ENCODE measurements around the gene MYH9. TPM values are rescaled to one million over a fixed set of nuclear protein-coding genes. Genes with fewer than 3 reads are reported as not detected.
A peak's percentile ranks its signal among the peaks of the same experiment; 100 is the strongest.

MYH9 gene
- total and polyA plus RNA-seq, 2 experiments from 2014 or later = 140 to 188 TPM

- Histone ChIP-seq H3K9me2 (replicated peaks; ENCODE audit: insufficient read depth) (no peaks in the 10 kb centered on the region), H3K27me3 (no peaks in the 10 kb centered on the region), H3K36me3 (replicated peaks; ENCODE audit: insufficient read depth, low read depth) (peaks cover 6% of the 10 kb centered on the region), H2AFZ (no peak overlapping the region), H3K4me2 (no peak overlapping the region), H3K4me1 (ENCODE audit: insufficient read depth) (peaks cover 41% of the 10 kb centered on the region), H3K79me2 (peaks cover 92% of the 10 kb centered on the region), H3K9me3 (ENCODE audit: low read depth) (no peaks in the 10 kb centered on the region), H3K4me3 (no peak overlapping the region), H4K20me1 (ENCODE audit: insufficient read depth, poor library complexity, severe bottlenecking) (peaks cover 17% of the 10 kb centered on the region), H3K27ac (peak overlapping the region; percentile 97)
- WGBS (ENCODE audit: low lambda C conversion rate, missing lambda C conversion rate) = 84% methylated on average over 26 of the region's 26 CpGs
- DNase-seq (ENCODE audit: low spot score) = no peak
- no peak for TF ChIP-seq EZH2 (IDR thresholded peaks at IDR 0.05; ENCODE audit: borderline replicate concordance)
- no peak for TF ChIP-seq CTCF (IDR thresholded peaks at IDR 0.05; ENCODE audit: poor library complexity)
- no peak for TF ChIP-seq EZH2phosphoT487 (IDR thresholded peaks at IDR 0.05; ENCODE audit: low read depth, severe bottlenecking, unreplicated experiment)
Observed at GRCh38 chr22:36336246-36337182, 51.3 kb downstream of the MYH9 start.

GRCh38 chr22:36335621-36336020 is 52.1 kb downstream of the MYH9 start:
- H3K4me1 ChIP-seq (ENCODE audit: insufficient read depth) = peaks cover 49% of the 10 kb centered on the region

GRCh38 chr22:36334821-36335603 is 52.8 kb downstream of the MYH9 start:
- H4K20me1 ChIP-seq (ENCODE audit: insufficient read depth, poor library complexity, severe bottlenecking) = peaks cover 14% of the 10 kb centered on the region
- DNase-seq (ENCODE audit: low spot score) = peak; percentile 48
- H2AFZ ChIP-seq = no peak overlapping the region
- H3K27me3 ChIP-seq = no peaks in the 10 kb centered on the region
- H3K4me2 ChIP-seq = peak overlapping the region; percentile 33
- no peak overlapping the region for H3K4me3 ChIP-seq
- H3K4me1 ChIP-seq (ENCODE audit: insufficient read depth) = peaks cover 55% of the 10 kb centered on the region
- H3K9me2 ChIP-seq (replicated peaks; ENCODE audit: insufficient read depth) = no peaks in the 10 kb centered on the region
- TF ChIP-seq EZH2 (IDR thresholded peaks at IDR 0.05; ENCODE audit: borderline replicate concordance) (no peak), CTCF (IDR thresholded peaks at IDR 0.05; ENCODE audit: poor library complexity) (no peak), EZH2phosphoT487 (IDR thresholded peaks at IDR 0.05; ENCODE audit: low read depth, severe bottlenecking, unreplicated experiment) (no peak)
- 80% methylated on average over 17 of the region's 17 CpGs for WGBS (ENCODE audit: low lambda C conversion rate, missing lambda C conversion rate)
- H3K9me3 ChIP-seq (ENCODE audit: low read depth) = no peaks in the 10 kb centered on the region
- H3K36me3 ChIP-seq (replicated peaks; ENCODE audit: insufficient read depth, low read depth) = no peaks in the 10 kb centered on the region
- H3K27ac ChIP-seq = peak overlapping the region; percentile 97
- peaks cover 92% of the 10 kb centered on the region for H3K79me2 ChIP-seq

More at GRCh38 chr22:36335621-36336020, 52.1 kb downstream of the MYH9 start:
- Histone ChIP-seq H3K79me2 (peaks cover 90% of the 10 kb centered on the region), H3K9me2 (replicated peaks; ENCODE audit: insufficient read depth) (no peaks in the 10 kb centered on the region), H3K9me3 (ENCODE audit: low read depth) (no peaks in the 10 kb centered on the region), H3K36me3 (replicated peaks; ENCODE audit: insufficient read depth, low read depth) (no peaks in the 10 kb centered on the region), H3K27me3 (no peaks in the 10 kb centered on the region), H3K4me2 (peak overlapping the region; percentile 33), H4K20me1 (ENCODE audit: insufficient read depth, poor library complexity, severe bottlenecking) (peaks cover 14% of the 10 kb centered on the region), H2AFZ (no peak overlapping the region), H3K27ac (peak overlapping the region; percentile 97), H3K4me3 (no peak overlapping the region)
- WGBS (ENCODE audit: low lambda C conversion rate, missing lambda C conversion rate) = 79% methylated on average over 9 of the region's 9 CpGs
- TF ChIP-seq EZH2 (IDR thresholded peaks at IDR 0.05; ENCODE audit: borderline replicate concordance) = no peak
- no peak for TF ChIP-seq CTCF (IDR thresholded peaks at IDR 0.05; ENCODE audit: poor library complexity)
- TF ChIP-seq EZH2phosphoT487 (IDR thresholded peaks at IDR 0.05; ENCODE audit: low read depth, severe bottlenecking, unreplicated experiment) = no peak
- no peak for DNase-seq (ENCODE audit: low spot score)

Data from hepatocyte (in vitro differentiated cells).